Upper lobe of right lung (tissue), 1 donor: ENCODE results near the gene ARHGAP6. TPM values are rescaled to one million over a fixed set of nuclear protein-coding genes. Genes with fewer than 3 reads are reported as not detected.

ENCODE experiments used
- ATAC-seq: fragments of 200-7000 bp; cut with Tn5 transposase; one replicate; pipeline ENCODE4 v1.9.1; 2020; ENCODE audit warnings: mild to moderate bottlenecking, moderate library complexity
- DNase-seq: peaks from one replicate; pipeline ENCODE4 v3.0.0-alpha.2; 2020
- H3K27ac ChIP-seq: fragments of 200-600 bp; one replicate; pipeline ENCODE4 v1.8.0; 2022
- H3K27me3 ChIP-seq: fragments of 200-600 bp; one replicate; pipeline ENCODE4 v1.8.0; 2022; ENCODE audit warnings: mild to moderate bottlenecking
- H3K36me3 ChIP-seq: fragments of 200-600 bp; one replicate; pipeline ENCODE4 v1.8.0; 2022
- H3K4me1 ChIP-seq: fragments of 200-600 bp; one replicate; pipeline ENCODE4 v1.8.0; 2022
- H3K4me3 ChIP-seq: fragments of 200-600 bp; one replicate; pipeline ENCODE4 v1.8.0; 2022; ENCODE audit warnings: mild to moderate bottlenecking
- H3K9me3 ChIP-seq: fragments of 200-600 bp; one replicate; pipeline ENCODE4 v1.8.0; 2022
- intact Hi-C: fragments of 100-400 bp; cut with DNase I; formaldehyde crosslinking; loops from one replicate; pipeline ENCODE4 v1.11.0; 2022
- total RNA-seq: library from RNA; stranded (reverse); fragmentation: NEBNext Ultra II Directional; extraction: Animal tissue kit (Norgen Biotek cat#: 25700); gene quantifications from one replicate; pipeline ENCODE4 v1.2.1, GENCODE V29; 2021
- TF ChIP-seq, protein P1 (sequence below): fragments of 200-600 bp; IDR thresholded peaks from one replicate; pipeline ENCODE4 v1.8.0; 2022; ENCODE audit warnings: antibody characterized with exemption
- donor health status: DM: no; HTN: yes; CAD: no; lungs with severe emphysema.

Gene ARHGAP6
- total RNA-seq, 1 donor from 2014 or later = 17.1 TPM

DNA sequence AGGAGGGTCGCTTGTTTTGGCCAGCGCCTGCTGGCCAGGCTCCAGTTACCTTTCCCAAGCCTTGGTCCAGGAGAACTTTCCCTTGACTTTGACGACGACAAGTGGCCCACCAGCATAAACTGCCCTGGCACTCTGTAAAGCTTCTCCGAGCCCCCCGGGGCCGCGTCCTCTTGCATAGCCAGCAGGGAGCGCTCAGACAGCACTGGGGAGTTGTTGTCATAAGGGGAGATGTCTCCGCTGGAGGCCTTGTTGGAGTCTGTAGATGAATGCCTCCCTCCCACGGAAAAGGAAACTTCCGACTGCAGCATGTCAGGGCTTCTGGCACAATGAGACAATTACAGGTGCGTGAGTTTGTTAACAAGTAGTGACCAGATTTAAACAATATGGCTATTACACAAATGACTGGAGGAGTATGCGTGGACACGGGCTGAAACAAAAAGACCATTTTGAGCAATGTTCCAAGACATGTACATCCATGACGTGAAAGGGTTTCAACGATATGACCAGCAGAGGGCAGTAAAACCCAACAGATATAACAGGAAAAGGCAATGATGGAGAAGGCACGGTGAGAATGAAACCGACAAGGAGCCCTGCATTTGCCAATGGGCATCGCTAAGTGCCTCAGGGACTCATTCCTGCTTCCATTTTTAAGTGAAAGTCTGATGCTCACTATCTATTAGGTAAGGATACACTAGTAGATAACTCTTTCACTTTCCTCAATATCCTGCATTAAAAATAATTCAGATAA lies 521.6 kb downstream of the ARHGAP6 start:
- ATAC-seq = peak; percentile 88

DNA sequence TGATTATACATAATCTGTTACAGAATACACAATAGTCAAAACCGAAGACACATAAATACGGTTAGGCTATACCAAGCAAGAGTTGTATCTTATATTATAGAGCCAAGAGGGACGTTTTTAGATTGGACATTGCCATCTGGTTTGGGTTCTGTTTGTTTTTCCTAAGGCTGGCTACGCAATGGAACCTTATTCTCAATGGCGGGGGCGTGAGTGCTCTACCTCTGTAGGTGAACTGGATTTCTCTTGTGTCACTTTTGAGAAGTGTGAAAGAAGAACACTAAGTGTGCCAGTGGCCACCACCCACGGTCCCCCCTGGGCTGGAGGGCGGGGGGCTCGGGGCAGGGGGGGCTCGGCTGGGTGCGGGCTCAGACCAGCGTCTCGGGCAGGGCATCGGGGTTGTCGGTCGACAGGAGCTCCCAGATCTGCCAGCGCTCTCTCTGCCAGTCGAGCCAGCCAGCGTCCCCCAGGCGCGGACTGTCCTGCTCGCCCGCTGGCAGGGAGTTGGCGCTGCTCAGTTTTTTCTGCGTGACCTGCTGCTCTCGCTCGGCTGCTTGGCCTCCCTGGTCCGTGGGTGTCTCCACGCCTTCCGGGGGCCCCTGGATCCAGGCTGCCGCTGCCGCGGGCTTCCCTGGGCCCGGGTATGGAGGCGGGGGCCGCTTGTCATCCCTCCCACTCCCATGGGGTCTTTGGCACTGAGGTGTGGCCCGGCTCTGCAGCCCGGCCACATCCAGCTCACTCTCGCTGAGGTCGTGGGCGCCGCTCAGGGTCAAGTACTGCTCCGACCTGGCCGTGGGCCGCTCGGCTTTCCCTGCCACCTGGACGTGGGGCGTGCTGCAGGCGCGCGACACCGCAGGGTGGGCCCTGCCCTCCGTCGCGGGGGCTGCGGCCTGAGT lies 527.0 kb downstream of the ARHGAP6 start:
- Histone ChIP-seq H3K36me3 (no peaks in the 10 kb centered on the region), H3K27me3 (no peaks in the 10 kb centered on the region), H3K9me3 (no peaks in the 10 kb centered on the region), H3K4me3 (no peak overlapping the region), H3K27ac (no peak overlapping the region), H3K4me1 (no peaks in the 10 kb centered on the region)
- intact Hi-C loops = no loop called here
- no peak for DNase-seq
- TF ChIP-seq, protein P1, sequence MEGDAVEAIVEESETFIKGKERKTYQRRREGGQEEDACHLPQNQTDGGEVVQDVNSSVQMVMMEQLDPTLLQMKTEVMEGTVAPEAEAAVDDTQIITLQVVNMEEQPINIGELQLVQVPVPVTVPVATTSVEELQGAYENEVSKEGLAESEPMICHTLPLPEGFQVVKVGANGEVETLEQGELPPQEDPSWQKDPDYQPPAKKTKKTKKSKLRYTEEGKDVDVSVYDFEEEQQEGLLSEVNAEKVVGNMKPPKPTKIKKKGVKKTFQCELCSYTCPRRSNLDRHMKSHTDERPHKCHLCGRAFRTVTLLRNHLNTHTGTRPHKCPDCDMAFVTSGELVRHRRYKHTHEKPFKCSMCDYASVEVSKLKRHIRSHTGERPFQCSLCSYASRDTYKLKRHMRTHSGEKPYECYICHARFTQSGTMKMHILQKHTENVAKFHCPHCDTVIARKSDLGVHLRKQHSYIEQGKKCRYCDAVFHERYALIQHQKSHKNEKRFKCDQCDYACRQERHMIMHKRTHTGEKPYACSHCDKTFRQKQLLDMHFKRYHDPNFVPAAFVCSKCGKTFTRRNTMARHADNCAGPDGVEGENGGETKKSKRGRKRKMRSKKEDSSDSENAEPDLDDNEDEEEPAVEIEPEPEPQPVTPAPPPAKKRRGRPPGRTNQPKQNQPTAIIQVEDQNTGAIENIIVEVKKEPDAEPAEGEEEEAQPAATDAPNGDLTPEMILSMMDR = no peak
- peak; percentile 10 for ATAC-seq

More for the DNA sequence above, 521.6 kb downstream of the ARHGAP6 start:
- no peak overlapping the region for H3K27ac ChIP-seq
- H3K4me1 ChIP-seq = no peaks in the 10 kb centered on the region
- no peak for DNase-seq
- H3K9me3 ChIP-seq = no peaks in the 10 kb centered on the region
- H3K27me3 ChIP-seq = no peaks in the 10 kb centered on the region
- TF ChIP-seq, protein P1 = peak; percentile 60
- no peak overlapping the region for H3K4me3 ChIP-seq
- no peaks in the 10 kb centered on the region for H3K36me3 ChIP-seq
- intact Hi-C loops = no loop called here

DNA sequence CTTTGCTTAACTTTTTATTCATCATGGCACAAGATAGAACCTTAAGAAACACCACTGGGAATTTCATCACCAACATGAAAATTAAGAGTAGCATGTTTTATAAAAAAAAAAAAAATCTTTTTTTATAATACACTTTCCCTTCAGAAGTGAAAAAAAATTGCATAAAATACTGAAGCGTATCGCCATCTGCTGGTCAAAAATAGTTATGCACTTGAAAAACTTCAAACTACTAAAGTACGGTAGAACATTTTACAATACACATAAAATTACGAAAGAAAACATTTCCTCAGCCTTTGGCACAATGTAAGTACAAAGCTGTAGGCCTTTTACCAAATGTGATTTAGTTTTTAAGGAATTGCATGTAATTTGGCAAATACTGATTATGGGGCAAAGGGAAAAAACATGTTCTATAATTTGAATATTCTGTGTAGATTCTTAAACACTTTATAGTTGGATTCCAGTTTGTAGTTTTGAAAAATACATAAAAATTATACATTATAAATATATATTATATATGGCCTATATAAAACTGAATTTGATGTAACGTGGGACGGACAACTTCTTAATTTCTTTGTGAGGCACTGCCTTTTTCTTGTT lies 528.1 kb downstream of the ARHGAP6 start:
- Histone ChIP-seq H3K27me3 (no peaks in the 10 kb centered on the region), H3K4me3 (no peak overlapping the region), H3K27ac (no peak overlapping the region), H3K9me3 (no peaks in the 10 kb centered on the region), H3K4me1 (no peaks in the 10 kb centered on the region), H3K36me3 (no peaks in the 10 kb centered on the region)
- DNase-seq (no peak), ATAC-seq (no peak)
- intact Hi-C loops = no loop called here
- TF ChIP-seq, protein P1 = peak; percentile 61

DNA sequence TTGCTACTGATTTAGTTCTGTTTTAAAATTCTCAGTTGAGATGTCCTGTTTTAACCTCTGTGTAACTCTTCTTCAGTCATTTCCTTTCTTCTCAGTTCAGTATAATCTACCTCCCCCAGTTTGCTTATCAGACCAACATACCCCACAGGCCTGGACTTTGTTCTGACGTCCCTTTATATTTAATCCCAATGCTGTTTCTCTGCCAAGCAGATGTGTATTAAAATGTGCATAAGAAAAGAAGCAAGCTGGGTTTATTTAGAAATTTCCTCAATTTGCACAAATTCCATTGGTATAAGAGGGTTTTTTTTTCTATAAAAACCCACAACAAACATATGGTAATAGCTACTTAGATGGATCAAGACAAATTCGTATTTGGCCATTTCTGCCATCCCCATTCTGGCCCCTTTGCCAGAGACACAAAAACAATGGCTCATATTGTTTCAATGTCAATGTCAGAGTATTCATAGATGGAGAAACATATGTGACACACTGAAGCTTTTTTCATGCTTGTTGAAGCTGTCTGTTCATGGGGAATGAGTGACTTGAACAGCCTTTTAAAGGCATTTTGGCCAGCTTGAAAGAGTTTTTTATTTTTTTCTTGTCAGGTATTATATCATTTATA lies 530.0 kb downstream of the ARHGAP6 start:
- TF ChIP-seq, protein P1 = no peak
- H3K27me3 ChIP-seq = no peaks in the 10 kb centered on the region
- no peak for ATAC-seq
- no peaks in the 10 kb centered on the region for H3K4me1 ChIP-seq
- intact Hi-C loops = no loop called here
- H3K9me3 ChIP-seq = no peaks in the 10 kb centered on the region
- H3K27ac ChIP-seq = no peak overlapping the region
- no peak for DNase-seq
- H3K36me3 ChIP-seq = no peaks in the 10 kb centered on the region
- no peak overlapping the region for H3K4me3 ChIP-seq

DNA sequence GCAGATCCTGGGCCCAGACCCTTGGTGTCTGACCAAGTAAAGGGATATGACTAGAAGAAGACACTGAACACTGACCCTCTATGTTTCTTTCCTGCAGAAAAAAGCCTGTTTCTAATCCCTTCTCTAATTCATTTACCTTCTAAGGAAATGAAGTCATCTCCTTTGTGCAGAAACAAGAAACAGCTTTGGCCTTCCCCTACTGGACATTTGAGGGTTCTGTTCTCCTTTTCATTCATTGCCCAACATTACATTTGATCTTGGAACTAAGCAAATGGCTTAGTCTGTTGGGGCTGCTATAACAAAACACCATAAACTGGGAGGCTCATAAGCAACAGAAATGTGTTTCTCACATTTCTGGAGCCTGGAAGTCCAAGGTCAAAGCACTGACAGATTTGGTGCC lies 534.6 kb downstream of the ARHGAP6 start:
- TF ChIP-seq, protein P1 = no peak
- no peaks in the 10 kb centered on the region for H3K36me3 ChIP-seq
- no peaks in the 10 kb centered on the region for H3K9me3 ChIP-seq
- H3K27ac ChIP-seq = no peak overlapping the region
- H3K27me3 ChIP-seq = no peaks in the 10 kb centered on the region
- no peak for ATAC-seq
- H3K4me3 ChIP-seq = no peak overlapping the region
- no peak for DNase-seq
- H3K4me1 ChIP-seq = no peaks in the 10 kb centered on the region
- intact Hi-C loops = no loop called here
